ENCODE results near the gene OLA1.
A peak's percentile ranks its signal among the peaks of the same experiment; 100 is the strongest.
"Not testable (repeated sequence)": the region's sequence is repeated elsewhere in the genome, so short reads cannot be mapped to it uniquely, and the experiment has no call there.

OLA1 gene

GRCh38 chr2:174248187-174248997 is at the start of gene OLA1:
Gene OLA1, minus strand, starts transcription at chr2:174248532. Its CDS starts 1,717 bp downstream, at chr2:174246815.
- peak; percentile 94 to 98 for DNase-seq

- no peak for DNase-seq
Measured at GRCh38 chr2:174292908-174293307, 44.6 kb upstream of the OLA1 start.

GRCh38 chr2:174286172-174286571 is 37.8 kb upstream of the OLA1 start:
- no peak for DNase-seq

GRCh38 chr2:174282441-174282840 is 34.1 kb upstream of the OLA1 start:
- DNase-seq, result no peak

- DNase-seq, result no peak
Measured at GRCh38 chr2:174281736-174282135, 33.4 kb upstream of the OLA1 start.

GRCh38 chr2:174280596-174280995 is 32.3 kb upstream of the OLA1 start:
- no peak for DNase-seq

GRCh38 chr2:174270263-174270662 is 21.9 kb upstream of the OLA1 start:
- not testable (repeated sequence) for DNase-seq

- no peak for DNase-seq
Measured at GRCh38 chr2:174266288-174266687, 18.0 kb upstream of the OLA1 start.

GRCh38 chr2:174263997-174264396 is 15.7 kb upstream of the OLA1 start:
- no peak for DNase-seq

GRCh38 chr2:174259981-174260380 is 11.6 kb upstream of the OLA1 start:
- DNase-seq, result no peak

GRCh38 chr2:174254267-174254666 is 5.9 kb upstream of the OLA1 start:
- DNase-seq, result no peak

GRCh38 chr2:174248998-174249592 is 763 bp upstream of the OLA1 start:
- DNase-seq, result no peak

GRCh38 chr2:174247474-174248186 is 702 bp downstream of the OLA1 start:
- no peak for DNase-seq

GRCh38 chr2:174246944-174247381 is 1.4 kb downstream of the OLA1 start:
- DNase-seq, result no peak

GRCh38 chr2:174245628-174246027 is 2.7 kb downstream of the OLA1 start:
- not testable (repeated sequence) for DNase-seq

- no peak for DNase-seq
Measured at GRCh38 chr2:174245065-174245464, 3.3 kb downstream of the OLA1 start.

- DNase-seq, result no peak
Measured at GRCh38 chr2:174243812-174244211, 4.5 kb downstream of the OLA1 start.

- no peak for DNase-seq
Measured at GRCh38 chr2:174240097-174240496, 8.2 kb downstream of the OLA1 start.

GRCh38 chr2:174236429-174236828 is 11.9 kb downstream of the OLA1 start:
- no peak for DNase-seq

GRCh38 chr2:174235680-174236079 is 12.7 kb downstream of the OLA1 start:
- DNase-seq, result no peak

- DNase-seq, result no peak
Measured at GRCh38 chr2:174233771-174234275, 14.5 kb downstream of the OLA1 start.

- DNase-seq, result no peak
Measured at GRCh38 chr2:174227748-174228147, 20.6 kb downstream of the OLA1 start.

GRCh38 chr2:174224665-174225288 is 23.6 kb downstream of the OLA1 start:
- DNase-seq, result no peak
